RWPE1 (cell line): Measurements from ENCODE around the gene EYS.

ENCODE experiments used
- CTCF ChIA-PET: fragments of 350-600 bp; sonication (Branson Sonifier 250); formaldehyde crosslinking; extraction: SDS; loops from one replicate; lab custom pipeline; 2021; lab: Yijun Ruan, JAX
- POLR2A ChIA-PET: fragments of 400-600 bp; formaldehyde crosslinking; extraction: SDS; loops from one replicate; lab custom pipeline; 2020; ENCODE audit warnings: antibody characterized with exemption; ENCODE audit not compliant: low non-redundant PET; lab: Yijun Ruan, JAX
- DNase-seq: peaks from one replicate; pipeline ENCODE4 v3.0.0; 2012; ENCODE audit warnings: low spot score
- H3K27ac ChIP-seq: fragments of 450-650 bp; 2 replicates; pipeline ENCODE4 v1.5.1; 2017
- CTCF ChIP-seq: fragments of 450-650 bp; conservative IDR thresholded peaks from 2 replicates; pipeline ENCODE4 v1.5.1; 2017; ENCODE audit warnings: low read depth, mild to moderate bottlenecking

Gene EYS

GRCh38 chr6:63928613-63929012 lies 1778.4 kb downstream of the EYS start:
- no peak overlapping the region for H3K27ac ChIP-seq
- DNase-seq: no peak
- ChIA-PET POLR2A (no interaction called here), CTCF (no interaction called here)
- no peak for TF ChIP-seq CTCF

- POLR2A ChIA-PET: no interaction called here
- no peak for TF ChIP-seq CTCF
- no peak for DNase-seq
- H3K27ac ChIP-seq: no peak overlapping the region
- CTCF ChIA-PET: no interaction called here
These were observed 1779.8 kb downstream of the EYS start for GRCh38 chr6:63926950-63927927.

- H3K27ac ChIP-seq: no peak overlapping the region
- ChIA-PET CTCF (no interaction called here), POLR2A (no interaction called here)
- no peak for DNase-seq
- TF ChIP-seq CTCF: no peak
These were observed 1780.7 kb downstream of the EYS start for GRCh38 chr6:63926258-63926780.

GRCh38 chr6:63923139-63923739 lies 1783.8 kb downstream of the EYS start:
- peak; percentile 28 for DNase-seq
- POLR2A ChIA-PET: no interaction called here
- peak; percentile 73 for TF ChIP-seq CTCF

GRCh38 chr6:63919556-63920110 lies 1787.4 kb downstream of the EYS start:
- DNase-seq: no peak
- CTCF ChIA-PET: interaction anchor here (0.6 kb wide), 1 partner anchor 1285 kb away, joined by 4 read pairs; no protein-coding TSS in a partner anchor

More at GRCh38 chr6:63923139-63923739, 1783.8 kb downstream of the EYS start:
- CTCF ChIA-PET: no interaction called here
- H3K27ac ChIP-seq: no peak overlapping the region

More at GRCh38 chr6:63919556-63920110, 1787.4 kb downstream of the EYS start:
- no peak overlapping the region for H3K27ac ChIP-seq
- no peak for TF ChIP-seq CTCF
- POLR2A ChIA-PET: no interaction called here
